ENCODE results near the gene GET4. TPM values are rescaled to one million over a fixed set of nuclear protein-coding genes. Genes with fewer than 3 reads are reported as not detected.

The GET4 gene
- total RNA-seq, 6 experiments from 2014 or later: 15.6 to 38.3 (median 28.3) TPM

DNA sequence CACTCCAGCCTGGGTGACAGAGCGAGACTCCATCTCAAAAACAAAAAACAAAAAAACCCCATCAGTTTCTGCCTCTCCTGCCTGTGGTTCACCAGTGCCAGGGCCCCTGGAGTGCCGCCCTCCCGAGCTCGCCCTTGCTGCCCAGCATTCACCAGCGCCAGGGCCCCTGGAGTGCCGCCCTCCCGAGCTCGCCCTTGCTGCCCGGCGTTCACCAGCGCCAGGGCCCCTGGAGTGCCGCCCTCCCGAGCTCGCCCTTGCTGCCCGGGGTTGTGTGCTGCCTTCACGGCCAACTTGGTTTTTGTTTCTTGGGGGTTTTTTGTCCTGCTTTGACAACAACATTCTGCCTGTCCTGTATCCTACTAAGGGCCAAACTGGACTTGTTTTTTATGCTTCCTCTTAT lies 13.2 kb upstream of the GET4 start:
- no peak for TF ChIP-seq POLR2A (IDR thresholded peaks at IDR 0.05)
- TF ChIP-seq, protein P1, sequence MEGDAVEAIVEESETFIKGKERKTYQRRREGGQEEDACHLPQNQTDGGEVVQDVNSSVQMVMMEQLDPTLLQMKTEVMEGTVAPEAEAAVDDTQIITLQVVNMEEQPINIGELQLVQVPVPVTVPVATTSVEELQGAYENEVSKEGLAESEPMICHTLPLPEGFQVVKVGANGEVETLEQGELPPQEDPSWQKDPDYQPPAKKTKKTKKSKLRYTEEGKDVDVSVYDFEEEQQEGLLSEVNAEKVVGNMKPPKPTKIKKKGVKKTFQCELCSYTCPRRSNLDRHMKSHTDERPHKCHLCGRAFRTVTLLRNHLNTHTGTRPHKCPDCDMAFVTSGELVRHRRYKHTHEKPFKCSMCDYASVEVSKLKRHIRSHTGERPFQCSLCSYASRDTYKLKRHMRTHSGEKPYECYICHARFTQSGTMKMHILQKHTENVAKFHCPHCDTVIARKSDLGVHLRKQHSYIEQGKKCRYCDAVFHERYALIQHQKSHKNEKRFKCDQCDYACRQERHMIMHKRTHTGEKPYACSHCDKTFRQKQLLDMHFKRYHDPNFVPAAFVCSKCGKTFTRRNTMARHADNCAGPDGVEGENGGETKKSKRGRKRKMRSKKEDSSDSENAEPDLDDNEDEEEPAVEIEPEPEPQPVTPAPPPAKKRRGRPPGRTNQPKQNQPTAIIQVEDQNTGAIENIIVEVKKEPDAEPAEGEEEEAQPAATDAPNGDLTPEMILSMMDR (IDR thresholded peaks at IDR 0.05): no peak
- H3K36me3 ChIP-seq: peaks cover 4 to 33% (median 13%) of the 10 kb centered on the region in 4 donors
- ATAC-seq (no peak), DNase-seq (no peak)
- WGBS (ENCODE audit: insufficient coverage, low coverage, low lambda C conversion rate, missing lambda C conversion rate): 0% methylated on average over 1 of the region's 16 CpGs
- no peak overlapping the region for H3K27ac ChIP-seq
- H3K4me1 ChIP-seq: peaks cover 0 to 16% (median 8%) of the 10 kb centered on the region in 4 donors
- H3K27me3 ChIP-seq: no peaks in the 10 kb centered on the region
- H3K4me3 ChIP-seq: no peak overlapping the region
- intact Hi-C loops (cut with DNase I): no loop called here
- no peaks in the 10 kb centered on the region for H3K9me3 ChIP-seq

DNA sequence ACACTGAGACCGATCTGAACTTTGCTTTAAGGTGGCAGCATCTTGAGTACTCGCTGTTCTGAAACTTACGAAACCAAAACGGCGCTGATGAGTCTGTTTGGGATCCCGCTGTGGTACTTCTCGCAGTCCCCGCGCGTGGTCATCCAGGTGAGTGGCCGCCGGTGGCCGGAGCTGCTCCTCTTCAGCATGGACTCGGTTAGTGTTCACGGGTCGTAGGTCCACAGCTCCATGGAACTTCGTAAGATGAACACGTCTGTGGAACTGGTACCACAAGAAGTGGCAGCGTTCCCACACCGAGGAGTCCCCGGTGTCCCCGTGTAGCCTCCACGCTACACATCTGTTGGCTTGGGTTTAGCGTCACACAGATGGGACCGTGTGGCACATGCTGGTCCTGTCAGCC lies 10.4 kb upstream of the GET4 start:
- Histone ChIP-seq H3K27me3 (no peaks in the 10 kb centered on the region), H3K4me1 (peaks cover 0 to 14% (median 8%) of the 10 kb centered on the region in 4 donors), H3K9me3 (no peaks in the 10 kb centered on the region), H3K36me3 (peaks cover 4 to 45% (median 14%) of the 10 kb centered on the region in 4 donors), H3K27ac (peak overlapping the region; percentile 84 to 96 (median 88)), H3K4me3 (no peak overlapping the region)
- WGBS (ENCODE audit: insufficient coverage, low coverage, low lambda C conversion rate, missing lambda C conversion rate): 96% methylated on average over 16 of the region's 25 CpGs
- DNase-seq (no peak), ATAC-seq (no peak)
- TF ChIP-seq POLR2A (IDR thresholded peaks at IDR 0.05): no peak
- TF ChIP-seq, protein P1 (IDR thresholded peaks at IDR 0.05): no peak
- intact Hi-C loops (cut with DNase I): no loop called here

DNA sequence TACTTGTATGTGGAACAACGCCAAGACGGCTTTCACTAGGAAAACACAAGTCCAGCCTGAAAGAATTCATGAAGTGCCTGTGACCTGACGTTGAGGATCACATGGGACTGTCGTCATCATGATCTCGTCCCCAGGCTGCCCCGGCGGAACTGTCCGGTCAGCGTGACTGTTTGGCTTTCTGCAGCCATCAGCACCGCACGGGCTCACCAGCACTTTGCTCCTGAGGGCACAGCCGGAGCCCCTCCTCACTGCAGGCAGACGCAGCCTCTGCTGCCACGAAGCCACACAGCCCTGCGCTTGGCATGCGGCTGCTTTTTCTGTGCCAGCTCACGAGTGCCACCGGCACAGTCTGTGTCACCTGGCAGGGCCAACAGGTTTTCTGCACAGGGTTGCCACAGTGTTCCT lies 9.4 kb upstream of the GET4 start:
- Histone ChIP-seq H3K4me1 (peaks cover 0 to 11% (median 6%) of the 10 kb centered on the region in 4 donors), H3K27ac (peak overlapping the region; percentile 84 to 96 (median 88)), H3K9me3 (no peaks in the 10 kb centered on the region), H3K4me3 (peak overlapping the region in 1 of 3 donors; percentile 12), H3K36me3 (peaks cover 0 to 38% (median 11%) of the 10 kb centered on the region in 4 donors), H3K27me3 (no peaks in the 10 kb centered on the region)
- WGBS (ENCODE audit: insufficient coverage, low coverage, low lambda C conversion rate, missing lambda C conversion rate): 24% methylated on average over 18 of the region's 18 CpGs
- ATAC-seq (peak; percentile 90 to 95 (median 94)), DNase-seq (peak; percentile 86 to 96 (median 96))
- intact Hi-C loops (cut with DNase I): no loop called here
- TF ChIP-seq POLR2A (IDR thresholded peaks at IDR 0.05): peak; percentile 41
- TF ChIP-seq, protein P1 (IDR thresholded peaks at IDR 0.05): no peak

DNA sequence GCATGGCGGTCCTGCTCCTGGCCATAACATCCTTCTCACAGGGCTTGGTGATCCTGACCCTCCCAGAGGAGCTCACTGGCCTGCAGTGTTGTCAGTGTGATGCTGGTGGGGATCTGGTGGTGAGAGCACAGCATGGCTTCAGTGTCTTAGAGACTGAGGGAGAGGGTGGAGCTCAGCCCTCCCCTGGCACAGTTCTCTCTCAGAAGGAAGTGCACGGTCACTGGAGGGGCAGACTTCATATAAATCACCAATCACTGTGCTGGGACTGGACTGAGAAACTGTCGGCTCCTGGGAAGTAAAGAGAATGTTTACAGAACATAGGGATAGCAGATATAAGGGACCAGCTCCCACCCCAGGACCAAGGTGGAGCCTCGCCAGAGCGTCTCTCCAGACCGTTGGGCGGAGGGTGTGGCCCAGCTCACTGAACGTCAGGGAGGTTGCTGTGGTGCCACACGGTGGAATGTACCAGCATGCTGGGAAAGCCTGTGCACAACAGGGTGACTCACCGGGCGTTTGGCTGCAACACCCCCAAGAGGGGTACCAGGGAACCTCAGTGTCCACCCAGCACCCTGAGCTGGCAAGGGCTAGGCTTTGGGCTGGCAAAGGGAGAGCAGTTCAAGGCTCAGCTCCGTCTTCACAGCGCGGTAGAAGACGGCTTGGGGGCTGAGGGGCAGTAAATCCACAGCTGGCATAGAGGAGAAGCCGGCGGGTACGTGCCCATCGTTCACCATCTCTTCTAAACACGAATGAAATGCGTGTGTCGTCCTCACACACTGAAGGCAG lies 8.8 kb upstream of the GET4 start:
- intact Hi-C loops (cut with DNase I): no loop called here
- Histone ChIP-seq H3K36me3 (peaks cover 0 to 38% (median 11%) of the 10 kb centered on the region in 4 donors), H3K4me3 (peak overlapping the region in 1 of 3 donors; percentile 12), H3K27me3 (no peaks in the 10 kb centered on the region), H3K4me1 (peaks cover 0 to 11% (median 6%) of the 10 kb centered on the region in 4 donors), H3K27ac (peak overlapping the region; percentile 84 to 96 (median 88)), H3K9me3 (no peaks in the 10 kb centered on the region)
- TF ChIP-seq POLR2A (IDR thresholded peaks at IDR 0.05): no peak
- TF ChIP-seq, protein P1 (IDR thresholded peaks at IDR 0.05): no peak
- peak in 1 of 3 donors; percentile 61 for DNase-seq
- ATAC-seq: peak; percentile 8 to 66 (median 30)
- 57% methylated on average over 6 of the region's 22 CpGs for WGBS (ENCODE audit: insufficient coverage, low coverage, low lambda C conversion rate, missing lambda C conversion rate)

Measured in right lobe of liver (tissue), 6 donors.